HepG2 (cell line): ENCODE results near the gene GRK5. TPM values are rescaled to one million over a fixed set of nuclear protein-coding genes. Genes with fewer than 3 reads are reported as not detected.
"Not testable (repeated sequence)": the region's sequence is repeated elsewhere in the genome, so short reads cannot be mapped to it uniquely, and the experiment has no call there.

ENCODE experiments used
- ATAC-seq: fragments of 200-7000 bp; cut with Tn5 transposase; 3 replicates; pipeline ENCODE4 v1.9.1; 2020; ENCODE audit warnings: mild to moderate bottlenecking, moderate library complexity
- BruUV-seq: library from RNA; stranded (reverse); fragments of 400-500 nt; replicated peaks from 2 replicates; lab custom pipeline; 2021; lab: Mats Ljungman, UMichigan
- CTCF ChIA-PET: fragments of 300-600 bp; formaldehyde crosslinking; extraction: SDS; loops from one replicate; lab custom pipeline; 2021; ENCODE audit warnings: low total read pairs, inconsistent platforms, low intra/inter-chr PET ratio; lab: Yijun Ruan, JAX
- POLR2A ChIA-PET: fragments of 350-600 bp; sonication (Branson Sonifier 250); formaldehyde crosslinking; loops from one replicate; lab custom pipeline; 2020; ENCODE audit warnings: antibody characterized with exemption, inconsistent platforms; lab: Yijun Ruan, JAX
- DNase-seq: peaks from one replicate; pipeline ENCODE4 v3.0.0-alpha.2; 2015; ENCODE audit warnings: low spot score
- FAIRE-seq: peaks from 3 replicates; lab custom pipeline; 2011; peaks lifted over from hg19 to GRCh38; lab: Jason Lieb, UNC
- H2AFZ ChIP-seq: one replicate; pipeline ENCODE4 v1.6.1; 2011; ENCODE audit warnings: low read length, inconsistent platforms
- H3K27ac ChIP-seq: fragments of 300-600 bp; 3 replicates; pipeline ENCODE4 v1.8.0; 2011; ENCODE audit warnings: mixed run types, mild to moderate bottlenecking, mixed read lengths, low read length, inconsistent platforms; ENCODE audit not compliant: insufficient read depth; ENCODE audit errors: extremely low read length
- H3K27me3 ChIP-seq, 2 experiments: fragments of 200-600 bp in 1 of 2; 2 replicates in 1 of 2; 3 replicates in 1 of 2; pipeline versions ENCODE4 v1.6.0 to v1.8.0; 2011; ENCODE audit warnings: low read length in 2 of 2, mild to moderate bottlenecking in 2 of 2, moderate library complexity in 2 of 2, inconsistent platforms in 1 of 2; ENCODE audit not compliant: insufficient read depth in 2 of 2, control insufficient read depth in 1 of 2
- H3K36me3 ChIP-seq, 2 experiments: fragments of 200-600 bp in 1 of 2; replicated peaks in 1 of 2; 2 replicates in 1 of 2; 3 replicates in 1 of 2; pipeline versions ENCODE4 v1.5.1 to v1.8.0; 2011; ENCODE audit warnings: low read length in 2 of 2, inconsistent platforms in 1 of 2; ENCODE audit not compliant: insufficient read depth in 2 of 2, control insufficient read depth in 1 of 2
- H3K4me1 ChIP-seq: 2 replicates; pipeline ENCODE4 v1.5.1; 2012; ENCODE audit warnings: low read length, inconsistent platforms; ENCODE audit not compliant: insufficient read depth
- H3K4me2 ChIP-seq: 2 replicates; pipeline ENCODE4 v1.6.0; 2011; ENCODE audit warnings: low read depth, low read length, inconsistent platforms
- H3K4me3 ChIP-seq, 3 experiments: fragments of 200-600 bp in 1 of 3; sonication (generic), shearing (Covaris generic) in 1 of 3; replicated peaks in 1 of 3; 2 replicates each; pipeline ENCODE4 v1.5.1; 2011 to 2016; ENCODE audit warnings: low read length in 3 of 3, inconsistent platforms in 2 of 3, low read depth in 2 of 3, mild to moderate bottlenecking in 2 of 3, control low read depth in 1 of 3, mixed read lengths in 1 of 3; ENCODE audit not compliant: insufficient read depth in 1 of 3
- H3K79me2 ChIP-seq: one replicate; pipeline ENCODE4 v1.6.1; 2011; ENCODE audit warnings: low read length, inconsistent platforms; ENCODE audit not compliant: insufficient read depth
- H3K9ac ChIP-seq: 2 replicates; pipeline ENCODE4 v1.6.0; 2011; ENCODE audit warnings: mild to moderate bottlenecking, low read depth, low read length, inconsistent platforms; ENCODE audit not compliant: insufficient read depth
- H3K9me3 ChIP-seq: 2 replicates; pipeline ENCODE4 v1.5.1; 2012; ENCODE audit warnings: mild to moderate bottlenecking, low read length
- H4K20me1 ChIP-seq: 2 replicates; pipeline ENCODE4 v1.6.0; 2011; ENCODE audit warnings: inconsistent platforms, mild to moderate bottlenecking, low read length, moderate library complexity; ENCODE audit not compliant: insufficient read depth
- ETS1 ChIP-seq: sonication (generic); formaldehyde crosslinking; IDR thresholded peaks from 2 replicates; pipeline ENCODE4 v1.4.0; 2020; ENCODE audit warnings: missing genetic modification reagents
- MAF1 ChIP-seq: sonication (generic); formaldehyde crosslinking; IDR thresholded peaks from 2 replicates; pipeline ENCODE4 v1.5.0; 2020; ENCODE audit warnings: missing genetic modification reagents, borderline replicate concordance
- NFKB2 ChIP-seq: sonication (generic); formaldehyde crosslinking; IDR thresholded peaks from 2 replicates; pipeline ENCODE4 v1.4.0; 2020; ENCODE audit warnings: missing genetic modification reagents, borderline replicate concordance
- ZNF510 ChIP-seq: sonication (generic); formaldehyde crosslinking; IDR thresholded peaks from 2 replicates; pipeline ENCODE4 v1.4.0; 2020; ENCODE audit warnings: low read depth, mild to moderate bottlenecking, missing genetic modification reagents
- ZNF646 ChIP-seq: sonication (generic); formaldehyde crosslinking; IDR thresholded peaks from 2 replicates; pipeline ENCODE4 v1.9.0; 2021; ENCODE audit warnings: mild to moderate bottlenecking, missing genetic modification reagents
- WGBS: methylation state at CpG from one replicate; pipeline ENCODE4 v1.1.6; 2017; ENCODE audit warnings: low lambda C conversion rate; 5-methylcytosine and 5-hydroxymethylcytosine counted together
- in situ Hi-C: cut with HindIII; loops from 2 replicates; pipeline ENCODE4 v1.10.0; 2017; ENCODE audit warnings: low pct_unique_long_range_greater_than_20kb; ENCODE audit not compliant: extremely low pct_ligation_motif_present
- intact Hi-C: fragments of 100-400 bp; cut with micrococcal nuclease; formaldehyde crosslinking; loops from one replicate; pipeline ENCODE4 v1.10.0; 2022; ENCODE audit not compliant: unreplicated experiment
- polyA plus RNA-seq, 8 experiments: library from polyadenylated mRNA; depleted of rRNA in 3 of 8; stranded (reverse) in 7 of 8; unstranded in 1 of 8; fragments of >200 nt; fragmentation: Illumina TruSeq in 4 of 8; extraction: Trizol in 4 of 8; gene quantifications; 2 replicates each; pipeline versions ENCODE4 v1.2.1 to v1.2.3, GENCODE V29; 2011 to 2016; ENCODE audit warnings: low read depth in 4 of 8, missing spikeins in 1 of 8, mixed read lengths in 1 of 8; ENCODE audit not compliant: insufficient read depth in 1 of 8
- total RNA-seq, 5 experiments: library from RNA; depleted of rRNA; stranded (reverse); fragments of >200 nt; fragmentation: Illumina TruSeq; extraction: Trizol; gene quantifications; 2 replicates each; pipeline ENCODE4 v1.2.3, GENCODE V29; 2016; ENCODE audit warnings: low read depth in 1 of 5

GRK5 gene
- total and polyA plus RNA-seq, 2 of the 13 experiments (the other 11 are each of a cell fraction or from before 2014, with no cell fraction given) = 10.4 to 12.6 TPM

GRCh38 chr10:119259345-119259744, 52.0 kb downstream of the GRK5 start (continued):
- TF ChIP-seq ZNF646 = no peak
- no peak for TF ChIP-seq MAF1 (CRISPR knock-in tag)
- no peak for TF ChIP-seq NFKB2 (CRISPR knock-in tag)
- no peak for TF ChIP-seq ZNF510
- TF ChIP-seq ETS1 (CRISPR knock-in tag) = no peak

GRCh38 chr10:119261016-119261415, 53.6 kb downstream of the GRK5 start:
- POLR2A ChIA-PET, FAIRE-seq, H3K4me3 ChIP-seq, H3K27me3 ChIP-seq, H3K79me2 ChIP-seq, intact Hi-C loops, BruUV-seq, H3K4me2 ChIP-seq, CTCF ChIA-PET, H3K9ac ChIP-seq, in situ Hi-C loops, H2AFZ ChIP-seq, ATAC-seq, H3K9me3 ChIP-seq, DNase-seq, H4K20me1 ChIP-seq, H3K27ac ChIP-seq, H3K36me3 ChIP-seq: not testable (repeated sequence)
- WGBS = 98% methylated on average over 17 of the region's 34 CpGs
- peaks cover 49% of the 10 kb centered on the region for H3K4me1 ChIP-seq
